Uterus (tissue), 4 donors: ENCODE measurements around the gene RANBP17. TPM values are rescaled to one million over a fixed set of nuclear protein-coding genes. Genes with fewer than 3 reads are reported as not detected.

Source experiments
- DNase-seq, 2 donors: peaks; one replicate each; pipeline ENCODE4 v3.0.0-alpha.2; 2019 to 2020
- H3K27ac ChIP-seq, 2 donors: fragments of 200-600 bp; sonication (generic); 1 replicate in 1 of 2; 2 replicates in 1 of 2; pipeline ENCODE4 v1.5.1; 2016 to 2018
- H3K27me3 ChIP-seq, 2 donors: fragments of 200-600 bp; sonication (generic); one replicate each; pipeline ENCODE4 v1.5.1; 2018 to 2019; ENCODE audit warnings: control low read depth in 1 of 2
- H3K36me3 ChIP-seq, 2 donors: fragments of 200-600 bp; sonication (generic); one replicate each; pipeline ENCODE4 v1.5.1; 2019; ENCODE audit warnings: control low read depth in 1 of 2
- H3K4me1 ChIP-seq, 2 donors: fragments of 200-600 bp; sonication (generic); one replicate each; pipeline ENCODE4 v1.5.1; 2018 to 2019; ENCODE audit warnings: control low read depth in 1 of 2
- H3K4me3 ChIP-seq, 2 donors: fragments of 200-600 bp; sonication (generic); 1 replicate in 1 of 2; 2 replicates in 1 of 2; pipeline ENCODE4 v1.5.1; 2018 to 2019; ENCODE audit warnings: mild to moderate bottlenecking in 1 of 2
- H3K9me3 ChIP-seq, 2 donors: fragments of 200-600 bp; sonication (generic); one replicate each; pipeline ENCODE4 v1.5.1; 2019; ENCODE audit warnings: control low read depth in 1 of 2
- CTCF ChIP-seq, 4 experiments: fragments of 200-600 bp in 2 of 4; fragments of 450-650 bp in 2 of 4; sonication (generic) in 2 of 4; IDR thresholded peaks; one replicate each; pipeline ENCODE4 v1.5.1; 2016 to 2019; ENCODE audit warnings: antibody characterized with exemption in 4 of 4, mild to moderate bottlenecking in 2 of 4, moderate library complexity in 1 of 4
- POLR2A ChIP-seq, 2 donors: fragments of 450-650 bp; IDR thresholded peaks; one replicate each; pipeline ENCODE4 v1.6.1; 2016; ENCODE audit warnings: antibody characterized with exemption in 2 of 2, mild to moderate bottlenecking in 1 of 2, moderate library complexity in 1 of 2
- intact Hi-C: fragments of 100-400 bp; cut with DNase I; formaldehyde crosslinking; loops from one replicate; pipeline ENCODE4 v1.15.1; 2023; ENCODE audit warnings: low total_unique reads
- total RNA-seq, 4 donors: library from RNA; depleted of rRNA in 3 of 4; stranded (reverse); fragments of >200 nt in 3 of 4; gene quantifications; one replicate each; pipeline versions ENCODE4 v1.1.0 to v1.2.4, GENCODE V29; 2014 to 2023
- donor health status: DM: yes; HTN: yes; CAD: no.

RANBP17 gene
- total RNA-seq, 4 donors from 2014 or later = 1.8 to 72.8 (median 7.6) TPM

DNA sequence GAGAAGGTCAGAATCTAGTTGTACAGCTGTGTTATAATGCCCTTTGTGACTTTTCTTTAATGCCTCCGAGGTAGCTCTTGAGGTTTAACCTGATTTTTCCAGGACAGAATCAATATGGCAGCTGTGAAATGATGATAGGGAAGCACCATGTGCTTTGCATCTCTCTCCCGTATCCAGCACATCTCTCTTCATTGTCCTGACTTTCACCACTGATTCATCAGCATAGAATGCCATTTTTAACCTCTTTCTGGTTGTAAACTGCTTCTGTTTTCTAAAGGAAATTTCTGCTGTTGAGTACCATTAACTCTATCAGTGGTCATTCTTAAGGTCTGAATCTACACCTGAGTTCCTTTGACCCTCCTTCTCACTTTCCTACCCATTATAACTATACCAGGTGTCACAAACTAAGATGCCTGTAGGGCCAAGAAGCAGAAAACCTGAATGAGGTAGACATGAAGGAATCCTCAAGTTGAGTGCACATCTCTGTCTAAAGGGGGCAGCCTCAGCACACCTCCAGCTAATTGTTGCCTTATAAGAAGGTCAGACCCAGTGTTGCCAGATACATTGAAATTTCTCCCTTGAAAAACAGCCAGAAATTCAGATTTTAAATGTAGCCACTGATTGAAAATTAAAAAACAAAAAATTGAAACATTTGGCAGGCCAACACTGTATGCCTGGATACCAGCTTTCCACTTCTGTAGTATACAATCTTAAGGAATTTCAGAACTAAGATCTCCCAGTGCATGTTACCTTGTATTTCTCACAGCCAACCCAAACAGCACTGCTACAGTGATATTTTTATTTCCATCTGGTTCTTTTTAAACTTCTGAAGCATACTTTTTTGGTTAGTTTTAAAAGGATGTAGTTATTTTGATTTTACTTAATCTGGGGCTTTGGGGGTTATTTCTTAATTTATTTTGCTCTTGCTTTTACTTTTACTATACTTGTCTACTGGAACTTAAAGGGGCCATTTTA, 411.5 kb downstream of the RANBP17 start:
- TF ChIP-seq POLR2A (IDR thresholded peaks at IDR 0.05) (no peak), CTCF (IDR thresholded peaks at IDR 0.05) (no peak)
- Histone ChIP-seq H3K27me3 (no peaks in the 10 kb centered on the region), H3K4me1 (no peaks in the 10 kb centered on the region), H3K27ac (no peak overlapping the region), H3K36me3 (no peaks in the 10 kb centered on the region), H3K9me3 (no peaks in the 10 kb centered on the region), H3K4me3 (no peak overlapping the region)
- no peak for DNase-seq
- intact Hi-C loops = no loop called here

DNA sequence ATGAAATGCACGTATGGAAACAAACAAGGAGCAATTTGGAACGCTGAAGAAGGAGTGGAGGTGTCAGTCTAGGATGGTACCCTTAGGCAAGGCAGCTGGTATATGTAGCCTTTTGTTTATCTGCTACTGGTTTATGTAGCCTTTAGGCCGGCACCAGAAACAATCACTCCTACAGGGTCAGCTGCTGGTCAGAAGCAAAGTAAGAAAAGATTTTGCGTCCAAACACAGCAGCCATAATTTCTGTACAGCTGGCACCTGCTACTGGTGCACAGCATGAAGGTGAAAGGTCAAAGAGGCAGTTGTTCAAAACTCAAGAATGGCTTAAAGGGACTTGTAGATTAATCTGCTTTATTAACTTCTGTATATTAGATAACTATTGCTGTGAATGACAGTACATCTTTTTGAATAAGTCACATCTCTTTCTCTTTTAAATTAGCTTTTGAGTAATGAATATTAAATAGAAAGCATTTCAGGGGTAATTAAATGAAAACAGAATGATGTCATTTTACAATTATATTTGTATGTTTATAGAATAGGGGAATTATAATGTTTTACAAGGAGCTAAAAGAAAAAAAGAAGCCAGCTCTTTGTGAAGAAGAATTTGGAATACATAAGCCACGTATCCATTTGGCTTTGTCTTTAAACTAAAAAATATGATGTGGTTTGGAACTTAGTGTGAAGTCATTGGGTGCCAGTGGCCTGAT, 414.2 kb downstream of the RANBP17 start:
- H3K36me3 ChIP-seq = no peaks in the 10 kb centered on the region
- H3K4me1 ChIP-seq = no peaks in the 10 kb centered on the region
- no peak for TF ChIP-seq POLR2A (IDR thresholded peaks at IDR 0.05)
- TF ChIP-seq CTCF (IDR thresholded peaks at IDR 0.05) = no peak
- intact Hi-C loops = no loop called here
- H3K9me3 ChIP-seq = no peaks in the 10 kb centered on the region
- no peak overlapping the region for H3K27ac ChIP-seq
- H3K4me3 ChIP-seq = no peak overlapping the region
- DNase-seq = no peak
- no peaks in the 10 kb centered on the region for H3K27me3 ChIP-seq

- TF ChIP-seq POLR2A (IDR thresholded peaks at IDR 0.05) = no peak
- TF ChIP-seq CTCF (IDR thresholded peaks at IDR 0.05) = no peak
- H3K9me3 ChIP-seq = no peaks in the 10 kb centered on the region
- DNase-seq = no peak
- H3K4me1 ChIP-seq = no peaks in the 10 kb centered on the region
- no peaks in the 10 kb centered on the region for H3K36me3 ChIP-seq
- H3K27ac ChIP-seq = no peak overlapping the region
- no peaks in the 10 kb centered on the region for H3K27me3 ChIP-seq
- intact Hi-C loops = no loop called here
- no peak overlapping the region for H3K4me3 ChIP-seq
Observed at GRCh38 chr5:171283753-171284152, 421.9 kb downstream of the RANBP17 start.

DNA sequence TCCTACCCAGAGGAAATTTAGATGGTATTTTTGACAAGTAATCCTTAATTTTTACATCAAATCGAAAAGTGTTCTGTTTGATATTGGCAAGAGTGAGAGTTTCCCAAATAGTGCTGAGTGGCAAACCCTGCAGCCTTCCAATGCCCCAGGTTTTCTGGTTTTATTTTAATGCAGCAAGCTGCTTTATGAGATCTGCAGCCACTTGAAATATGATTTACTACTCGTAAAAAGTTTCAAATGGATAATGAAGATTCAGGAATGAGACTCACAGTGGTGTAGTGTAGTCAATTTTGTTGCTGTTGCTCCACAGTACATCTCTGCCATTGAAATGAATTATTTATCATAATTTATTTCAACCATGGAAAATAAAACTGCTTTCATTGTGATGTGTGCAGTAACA, 423.6 kb downstream of the RANBP17 start:
- Histone ChIP-seq H3K27me3 (no peaks in the 10 kb centered on the region), H3K4me3 (no peak overlapping the region), H3K9me3 (no peaks in the 10 kb centered on the region), H3K27ac (no peak overlapping the region), H3K4me1 (no peaks in the 10 kb centered on the region), H3K36me3 (no peaks in the 10 kb centered on the region)
- TF ChIP-seq POLR2A (IDR thresholded peaks at IDR 0.05) (no peak), CTCF (IDR thresholded peaks at IDR 0.05) (no peak)
- intact Hi-C loops = no loop called here
- DNase-seq = no peak

- Histone ChIP-seq H3K4me1 (no peaks in the 10 kb centered on the region), H3K27me3 (no peaks in the 10 kb centered on the region), H3K4me3 (no peak overlapping the region), H3K27ac (no peak overlapping the region), H3K9me3 (no peaks in the 10 kb centered on the region), H3K36me3 (no peaks in the 10 kb centered on the region)
- intact Hi-C loops = no loop called here
- no peak for DNase-seq
- no peak for TF ChIP-seq CTCF (IDR thresholded peaks at IDR 0.05)
- no peak for TF ChIP-seq POLR2A (IDR thresholded peaks at IDR 0.05)
Observed at GRCh38 chr5:171288066-171288465, 426.2 kb downstream of the RANBP17 start.
